GM19467 (cell line): ENCODE measurements around the gene TRIM38.
"Not testable (repeated sequence)": the region's sequence is repeated elsewhere in the genome, so short reads cannot be mapped to it uniquely, and the experiment has no call there.

Source experiments
- ATAC-seq: cut with Tn5 transposase; IDR thresholded peaks from one replicate; pipeline ENCODE4 v1.9.1; 2021; ENCODE audit warnings: mild to moderate bottlenecking, moderate library complexity; ENCODE audit not compliant: unreplicated experiment

The TRIM38 gene

DNA sequence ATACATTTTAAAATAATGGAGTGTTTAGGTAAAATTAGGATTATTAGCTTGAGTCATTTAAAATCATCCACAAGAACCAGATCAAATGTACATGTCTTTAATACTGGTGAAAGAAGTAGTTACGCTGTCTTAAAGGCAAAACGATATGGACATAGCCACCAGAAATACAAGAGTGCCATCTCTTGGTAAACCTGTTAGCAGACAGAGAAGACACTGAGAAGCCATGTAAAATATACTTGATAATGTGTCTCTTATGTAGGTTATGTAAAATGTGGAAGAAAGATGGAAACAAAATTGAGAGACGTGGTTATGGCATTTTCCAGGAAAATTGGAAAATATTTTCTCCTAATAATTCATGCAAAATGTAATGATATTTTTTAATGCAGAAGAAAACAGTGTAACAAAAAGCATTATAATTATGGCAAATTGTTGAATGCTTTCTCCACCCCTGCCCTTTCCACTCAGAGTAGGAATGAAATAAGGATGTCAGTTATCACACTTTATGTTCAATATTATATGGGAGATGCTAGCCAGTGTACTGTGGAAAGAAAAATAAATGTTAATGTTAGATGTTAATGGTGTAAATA, 19.9 kb upstream of the TRIM38 start:
- ATAC-seq: no peak

- ATAC-seq: no peak
These were observed 18.7 kb upstream of the TRIM38 start for GRCh38 chr6:25943887-25944286.

- no peak for ATAC-seq
These were observed 17.7 kb upstream of the TRIM38 start for GRCh38 chr6:25944688-25945574.

- not testable (repeated sequence) for ATAC-seq
These were observed 16.9 kb upstream of the TRIM38 start for GRCh38 chr6:25945738-25946137.

DNA sequence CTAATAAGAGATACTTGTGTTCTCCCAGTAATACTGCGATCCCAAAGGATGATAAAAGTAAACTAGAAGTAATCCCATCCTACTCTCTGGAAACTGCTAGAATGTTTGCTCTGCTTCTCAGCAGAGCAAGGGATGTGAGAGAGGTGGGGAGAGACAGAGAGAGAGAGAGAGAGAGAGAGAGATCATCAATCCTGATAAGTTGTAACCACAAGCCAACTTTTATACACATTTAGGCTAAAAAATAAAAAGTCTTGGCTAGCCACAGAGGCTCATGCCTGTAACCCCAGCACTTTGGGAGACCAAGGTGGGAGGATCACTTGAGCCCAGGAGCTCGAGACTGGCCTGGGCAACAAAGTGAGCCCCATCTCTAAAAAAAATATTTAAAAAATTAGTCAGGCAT, 16.0 kb upstream of the TRIM38 start:
- ATAC-seq: no peak

- ATAC-seq: not testable (repeated sequence)
These were observed 15.1 kb upstream of the TRIM38 start for GRCh38 chr6:25947492-25947891.

GRCh38 chr6:25949695-25950094, 12.9 kb upstream of the TRIM38 start:
- no peak for ATAC-seq

- no peak for ATAC-seq
These were observed 12.3 kb upstream of the TRIM38 start for GRCh38 chr6:25950297-25950696.

GRCh38 chr6:25951296-25952032, 11.1 kb upstream of the TRIM38 start:
- no peak for ATAC-seq

GRCh38 chr6:25952535-25952934, 10.1 kb upstream of the TRIM38 start:
- no peak for ATAC-seq

DNA sequence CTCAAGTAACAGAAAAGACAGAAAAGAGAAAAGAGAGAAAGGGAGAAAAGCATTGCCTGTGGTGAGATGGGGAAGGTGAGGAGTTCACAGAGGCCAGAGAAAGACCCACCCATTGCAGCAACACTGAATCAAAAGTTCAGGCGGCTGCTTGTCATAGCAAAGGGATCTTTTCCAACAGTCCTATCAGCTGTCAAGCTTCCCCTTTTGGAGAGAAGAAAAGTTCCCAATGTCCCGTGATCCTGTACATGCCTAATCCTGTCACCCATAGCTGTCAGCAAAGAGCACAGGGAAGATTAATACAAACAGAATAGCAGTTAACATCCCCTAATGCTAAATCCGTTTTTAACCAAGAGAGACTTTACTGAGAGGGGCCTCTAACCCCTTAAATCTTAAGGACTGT, 8.9 kb upstream of the TRIM38 start:
- no peak for ATAC-seq

DNA sequence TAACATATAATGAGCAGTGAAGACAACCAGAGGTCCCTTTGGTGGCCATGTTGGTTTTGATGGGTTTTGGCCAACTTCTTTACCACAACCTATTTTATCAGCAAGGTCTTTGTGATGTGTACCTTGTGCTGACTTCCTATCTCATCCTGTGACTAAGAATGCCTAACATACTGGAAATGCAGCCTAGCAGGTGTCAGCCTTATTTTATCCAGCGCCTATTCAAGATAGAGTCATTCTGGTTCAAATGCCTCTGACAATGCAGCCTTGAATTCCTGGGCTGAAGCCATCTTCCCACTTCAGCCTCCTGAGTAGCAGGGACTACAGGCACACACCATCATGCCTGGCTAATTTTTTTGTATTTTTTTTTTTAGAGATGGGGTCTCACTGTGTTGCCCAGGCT, 7.8 kb upstream of the TRIM38 start:
- no peak for ATAC-seq

DNA sequence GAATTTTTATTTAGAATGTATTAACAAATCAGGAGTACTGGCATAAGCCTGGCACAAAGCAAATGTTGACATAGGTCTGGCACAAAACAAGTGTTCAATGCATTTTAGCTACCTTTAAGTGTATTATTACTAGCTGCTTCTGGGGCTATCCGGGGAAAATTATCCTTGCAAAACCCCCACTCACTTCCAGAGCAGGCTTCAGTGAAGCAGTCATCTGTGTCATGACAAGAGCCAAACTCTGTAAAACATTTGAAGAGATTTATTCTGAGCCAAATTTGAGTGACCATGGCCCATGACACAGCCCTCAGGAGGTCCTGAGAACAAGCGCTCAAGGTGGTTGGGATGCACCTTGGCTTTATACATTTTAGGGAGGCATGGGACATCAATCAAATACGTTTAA, 6.4 kb upstream of the TRIM38 start:
- no peak for ATAC-seq

DNA sequence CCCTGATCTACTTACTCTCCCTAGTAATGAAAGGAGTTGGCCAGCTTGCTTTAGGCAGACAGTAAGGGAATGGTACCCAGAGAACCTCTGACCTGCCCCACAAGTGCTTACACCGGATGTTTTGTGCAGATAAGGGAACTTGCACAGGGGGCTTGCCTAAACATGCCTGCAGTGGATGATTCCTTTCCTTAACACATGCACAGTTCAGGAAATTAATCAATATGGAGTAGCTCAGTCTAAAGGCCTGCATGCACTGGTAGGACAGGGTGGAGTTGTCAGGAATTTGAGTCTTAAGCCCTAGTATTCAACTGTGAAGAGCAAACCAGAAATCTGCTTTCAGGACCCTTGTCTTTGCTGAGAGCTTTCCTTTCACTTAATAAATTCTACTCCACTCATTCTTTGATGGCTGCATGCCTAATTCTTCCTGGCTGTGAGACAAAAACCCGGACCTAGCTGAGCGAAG, 3.9 kb upstream of the TRIM38 start:
- ATAC-seq: no peak

DNA sequence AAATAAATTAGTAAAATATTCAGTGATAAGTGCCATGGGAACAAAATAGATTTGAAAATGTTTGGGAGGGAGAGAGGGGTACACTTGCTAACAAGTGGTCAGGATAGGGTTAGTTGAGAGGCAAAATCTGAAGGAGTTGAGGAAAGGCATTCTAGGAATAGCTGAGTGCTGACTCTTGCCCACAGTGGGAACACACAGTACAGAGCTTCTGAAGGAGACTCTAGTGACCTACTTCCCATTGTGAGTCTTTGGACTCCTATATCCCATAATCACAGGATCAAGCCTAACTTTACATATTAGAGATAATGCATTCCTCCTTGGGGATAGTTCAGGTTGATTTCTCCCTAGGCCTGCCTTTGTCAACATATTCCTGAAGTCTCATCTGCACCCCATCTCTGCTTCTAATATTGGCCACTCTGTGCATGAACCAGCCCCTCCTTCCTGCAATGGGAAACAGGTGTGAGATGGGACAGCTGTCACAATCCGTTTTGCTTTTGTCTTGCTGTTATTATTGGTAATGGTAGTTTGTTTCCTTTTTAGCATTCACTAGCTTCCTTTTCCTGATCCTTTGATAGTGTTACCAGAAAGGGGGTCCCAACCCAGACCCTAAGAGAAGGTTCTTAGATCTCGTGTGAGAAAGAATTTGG, 2.6 kb upstream of the TRIM38 start:
- no peak for ATAC-seq

DNA sequence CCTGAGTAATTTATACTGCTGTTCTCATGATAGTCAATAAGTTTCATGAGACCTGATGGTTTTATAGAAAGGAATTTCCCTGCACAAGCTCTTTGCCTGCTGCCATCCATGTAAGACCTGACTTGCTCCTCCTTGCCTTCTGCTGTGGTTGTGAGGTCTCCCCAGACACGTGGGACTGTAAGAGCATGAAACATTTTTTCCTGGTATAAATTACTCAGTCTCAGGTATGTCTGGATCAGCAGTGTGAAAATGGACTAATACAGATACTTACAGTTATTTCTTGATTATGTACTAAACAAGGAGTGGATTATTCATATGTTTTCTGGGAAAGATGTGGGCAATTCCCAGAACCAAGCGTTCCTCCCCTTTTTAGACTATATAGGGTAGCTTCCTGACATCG, 1.9 kb upstream of the TRIM38 start:
- ATAC-seq: no peak

DNA sequence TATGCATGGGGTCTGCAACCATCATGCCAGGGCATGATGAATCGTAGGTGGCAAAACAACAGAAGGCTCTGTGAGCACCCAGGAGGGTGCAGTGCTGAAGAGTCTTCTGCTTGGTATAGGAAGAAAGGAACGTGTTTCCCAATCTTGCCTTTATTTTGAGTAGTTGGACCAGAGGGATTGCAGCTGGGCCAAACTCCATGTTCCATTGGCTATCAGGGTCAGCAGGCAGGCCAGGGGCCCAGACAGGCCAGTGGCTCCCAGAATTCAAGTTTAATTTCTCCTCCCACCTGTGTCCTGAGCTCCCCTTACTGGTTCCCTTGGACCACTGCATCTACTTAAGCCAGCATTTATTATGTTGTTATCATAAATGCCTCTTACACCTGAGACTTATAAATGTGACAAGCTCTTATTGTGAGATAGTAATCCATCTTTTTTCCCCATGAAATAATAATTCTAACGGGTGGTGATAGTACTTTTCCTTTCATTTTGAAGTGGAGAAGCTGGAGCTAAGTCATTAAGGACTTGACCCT, 918 bp upstream of the TRIM38 start:
- ATAC-seq: no peak

DNA sequence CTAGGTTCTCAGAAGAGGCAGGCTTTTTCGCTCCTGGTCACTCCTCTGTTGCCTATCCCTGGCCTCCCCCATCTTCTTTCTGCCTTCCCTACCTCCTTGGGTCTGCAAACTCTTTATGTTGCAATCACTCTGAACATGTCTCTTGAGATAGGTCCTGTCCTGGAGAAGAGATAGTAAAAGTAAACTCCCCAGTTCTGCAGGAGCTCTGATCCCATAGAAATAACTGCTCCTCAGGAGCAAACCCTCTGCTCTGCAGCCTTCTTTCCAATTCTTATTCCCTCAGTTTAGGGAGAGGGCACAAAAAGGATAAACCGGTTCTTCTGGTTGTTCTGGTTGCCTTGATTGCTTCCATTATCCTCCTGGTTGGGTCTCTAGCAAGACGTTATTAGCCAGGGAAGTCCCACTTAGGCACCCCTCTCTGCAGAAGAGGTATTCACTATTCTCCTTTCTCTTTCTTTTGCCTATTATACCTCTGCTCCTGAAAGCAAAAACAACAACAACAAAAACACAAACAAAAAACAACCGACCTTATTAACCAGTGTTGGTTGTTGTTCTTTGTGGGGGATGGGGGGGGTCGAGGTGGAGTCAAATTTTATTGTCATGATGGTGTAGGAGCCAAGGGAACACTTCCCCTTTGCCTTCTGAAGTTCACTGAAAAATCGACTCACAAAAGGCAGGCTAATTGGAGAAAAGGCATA, 973 bp downstream of the TRIM38 start:
- ATAC-seq: no peak

- no peak for ATAC-seq
These were observed 2.5 kb downstream of the TRIM38 start for GRCh38 chr6:25965058-25965457.

DNA sequence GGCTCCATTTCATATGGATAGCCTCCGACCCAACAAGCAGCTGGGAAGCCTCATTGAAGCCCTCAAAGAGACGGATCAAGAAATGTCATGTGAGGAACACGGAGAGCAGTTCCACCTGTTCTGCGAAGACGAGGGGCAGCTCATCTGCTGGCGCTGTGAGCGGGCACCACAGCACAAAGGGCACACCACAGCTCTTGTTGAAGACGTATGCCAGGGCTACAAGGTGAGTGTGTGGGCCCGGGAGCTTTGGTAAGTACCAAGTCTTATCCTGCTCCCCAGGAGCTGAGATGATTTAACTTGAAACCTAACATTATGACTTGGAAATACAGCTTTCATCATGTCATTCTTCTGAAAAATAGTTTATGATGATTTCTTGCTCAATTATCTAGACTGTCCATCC, 4.1 kb downstream of the TRIM38 start:
- no peak for ATAC-seq
